ENCODE data around the gene ZNF501. TPM values are rescaled to one million over a fixed set of nuclear protein-coding genes. Genes with fewer than 3 reads are reported as not detected.

Gene ZNF501
- total RNA-seq, 1 donor from 2014 or later, result 5.4 TPM

Other genes with a start within 250 kb of the ZNF501 start
- gene ZKSCAN7, start 174.4 kb upstream of the ZNF501 start, total RNA-seq, result 2.1 TPM
- 0.49 TPM for gene ZNF660, start 144.7 kb upstream of the ZNF501 start, total RNA-seq
- 12.1 TPM for gene ZNF197, start 104.6 kb upstream of the ZNF501 start, total RNA-seq
- 7.3 TPM for gene ZNF35, start 80.9 kb upstream of the ZNF501 start, total RNA-seq
- gene ZNF502, start 17.0 kb upstream of the ZNF501 start, total RNA-seq, result 2.4 TPM
- 32.1 TPM for gene KIAA1143, start 32.0 kb downstream of the ZNF501 start, total RNA-seq
- gene KIF15, start 32.2 kb downstream of the ZNF501 start, total RNA-seq, result 1.2 TPM
- 8.8 TPM for gene TMEM42, start 132.3 kb downstream of the ZNF501 start, total RNA-seq
- gene TGM4, start 145.0 kb downstream of the ZNF501 start, total RNA-seq, result not detected
- 35.8 TPM for gene ZDHHC3, start 246.5 kb downstream of the ZNF501 start, total RNA-seq
- 23.1 TPM for gene EXOSC7, start 246.6 kb downstream of the ZNF501 start, total RNA-seq